SK-N-SH (cell line): ENCODE results near the gene SPATA20. TPM values are rescaled to one million over a fixed set of nuclear protein-coding genes. Genes with fewer than 3 reads are reported as not detected.

Experiments
- CTCF ChIA-PET: fragments of 300-600, 350-600 bp; formaldehyde crosslinking; extraction: SDS; loops from one replicate; lab custom pipeline; 2021; lab: Yijun Ruan, JAX
- POLR2A ChIA-PET: fragments of 350-600 bp; sonication (Branson Sonifier 250); formaldehyde crosslinking; extraction: SDS; loops from one replicate; lab custom pipeline; 2020; ENCODE audit warnings: antibody characterized with exemption, inconsistent platforms; lab: Yijun Ruan, JAX
- DNase-seq: peaks from one replicate; pipeline ENCODE4 v3.0.0; 2012
- H2AFZ ChIP-seq: fragments of 200-600 bp; sonication (generic); 2 replicates; pipeline ENCODE4 v1.8.1; 2016; ENCODE audit warnings: antibody characterized with exemption, mild to moderate bottlenecking, low read depth
- H3F3A ChIP-seq: fragments of 200-600 bp; sonication (generic); replicated peaks from 2 replicates; pipeline ENCODE3; 2016; ENCODE audit warnings: antibody characterized with exemption, mild to moderate bottlenecking; ENCODE audit not compliant: insufficient read depth
- H3K27ac ChIP-seq, 2 experiments: fragments of 200-500 bp in 1 of 2; fragments of 200-600 bp in 1 of 2; sonication (Bioruptor generic) in 1 of 2; sonication (generic), shearing (Covaris generic) in 1 of 2; 2 replicates each; pipeline versions ENCODE4 v1.5.1 to v1.6.1; 2014 to 2016; ENCODE audit warnings: low read depth in 2 of 2, inconsistent platforms in 1 of 2, low read length in 1 of 2, mild to moderate bottlenecking in 1 of 2, mixed read lengths in 1 of 2
- H3K27me3 ChIP-seq: fragments of 200-600 bp; sonication (generic), shearing (Covaris generic); 2 replicates; pipeline ENCODE4 v1.6.1; 2016; ENCODE audit warnings: mixed run types; ENCODE audit not compliant: insufficient read depth
- H3K36me3 ChIP-seq, 2 experiments: fragments of 200-500 bp in 1 of 2; fragments of 200-600 bp in 1 of 2; sonication (Bioruptor generic) in 1 of 2; sonication (generic) in 1 of 2; replicated peaks in 1 of 2; 2 replicates each; pipeline versions ENCODE3 to v1.5.1; 2014 to 2016; ENCODE audit warnings: low read length in 1 of 2, mild to moderate bottlenecking in 1 of 2; ENCODE audit not compliant: insufficient read depth in 2 of 2, control insufficient read depth in 1 of 2
- H3K4me1 ChIP-seq, 2 experiments: fragments of 200-500 bp in 1 of 2; fragments of 200-600 bp in 1 of 2; sonication (Bioruptor generic) in 1 of 2; sonication (generic), shearing (Covaris generic) in 1 of 2; 2 replicates each; pipeline versions ENCODE4 v1.5.1 to v1.6.1; 2014 to 2016; ENCODE audit warnings: low read depth in 1 of 2, low read length in 1 of 2, mixed run types in 1 of 2; ENCODE audit not compliant: insufficient read depth in 2 of 2, control insufficient read depth in 1 of 2
- H3K4me2 ChIP-seq: fragments of 200-600 bp; sonication (generic), shearing (Covaris generic); 2 replicates; pipeline ENCODE4 v1.6.1; 2017; ENCODE audit warnings: mixed run types
- H3K4me3 ChIP-seq, 2 experiments: fragments of 200-500 bp in 1 of 2; fragments of 200-600 bp in 1 of 2; sonication (Bioruptor generic) in 1 of 2; sonication (generic), shearing (Covaris generic) in 1 of 2; 2 replicates each; pipeline versions ENCODE4 v1.5.1 to v1.8.1; 2014 to 2016; ENCODE audit warnings: low read depth in 2 of 2, inconsistent platforms in 1 of 2, low read length in 1 of 2, mild to moderate bottlenecking in 1 of 2, mixed read lengths in 1 of 2, moderate library complexity in 1 of 2
- H3K79me2 ChIP-seq: fragments of 200-600 bp; sonication (generic); 2 replicates; pipeline ENCODE4 v1.8.1; 2017; ENCODE audit warnings: mild to moderate bottlenecking; ENCODE audit not compliant: insufficient read depth
- H3K9ac ChIP-seq: fragments of 200-600 bp; sonication (generic); 2 replicates; pipeline ENCODE4 v1.6.1; 2017; ENCODE audit warnings: mixed run types
- H3K9me2 ChIP-seq: fragments of 200-600 bp; sonication (generic); 2 replicates; pipeline ENCODE4 v1.6.1; 2017; ENCODE audit warnings: mixed run types
- H3K9me3 ChIP-seq: fragments of 200-600 bp; sonication (generic); 2 replicates; pipeline ENCODE4 v1.6.1; 2017; ENCODE audit warnings: mixed run types, mild to moderate bottlenecking, moderate library complexity
- H4K20me1 ChIP-seq: fragments of 200-600 bp; sonication (generic); 2 replicates; pipeline ENCODE4 v1.6.1; 2017; ENCODE audit warnings: mild to moderate bottlenecking, mixed run types; ENCODE audit not compliant: insufficient read depth
- CHD2 ChIP-seq: fragments of 150-350 bp; IDR thresholded peaks from 2 replicates; pipeline ENCODE4 v1.6.1; 2018; ENCODE audit warnings: low read length; ENCODE audit not compliant: partially characterized antibody
- EP300 ChIP-seq, 2 experiments: IDR thresholded peaks; 2 replicates each; pipeline versions ENCODE4 v1.4.0 to v1.6.1; 2012; ENCODE audit warnings: borderline replicate concordance in 1 of 2, low read depth in 1 of 2, low read length in 1 of 2
- FOXJ3 ChIP-seq: sonication (generic); formaldehyde crosslinking; IDR thresholded peaks from 2 replicates; pipeline ENCODE4 v1.5.1; 2020; ENCODE audit warnings: mild to moderate bottlenecking, missing genetic modification reagents
- FOXM1 ChIP-seq: IDR thresholded peaks from 2 replicates; pipeline ENCODE4 v1.4.0; 2012; ENCODE audit warnings: low read depth, mild to moderate bottlenecking
- MXI1 ChIP-seq: IDR thresholded peaks from 2 replicates; pipeline ENCODE4 v1.6.1; 2012; ENCODE audit warnings: mild to moderate bottlenecking, low read depth, low read length, improper control_type of control experiment
- POLR2AphosphoS5 ChIP-seq: IDR thresholded peaks from 2 replicates; pipeline ENCODE4 v1.6.1; 2012; ENCODE audit warnings: low read depth, low read length
- RAD21 ChIP-seq: IDR thresholded peaks from 2 replicates; pipeline ENCODE4 v1.6.1; 2012; ENCODE audit warnings: mild to moderate bottlenecking, low read length
- SIN3A ChIP-seq: IDR thresholded peaks from 2 replicates; pipeline ENCODE4 v1.6.1; 2012; ENCODE audit warnings: low read depth, mild to moderate bottlenecking, low read length, moderate library complexity, borderline replicate concordance
- TAF1 ChIP-seq: IDR thresholded peaks from 2 replicates; pipeline ENCODE4 v1.6.1; 2012; ENCODE audit warnings: low read depth, mild to moderate bottlenecking, low read length, moderate library complexity, borderline replicate concordance
- TCF12 ChIP-seq: IDR thresholded peaks from 2 replicates; pipeline ENCODE4 v1.4.0; 2012
- WGBS: methylation state at CpG from one replicate; pipeline ENCODE4 v1.1.6; 2017; ENCODE audit warnings: low lambda C conversion rate; 5-methylcytosine and 5-hydroxymethylcytosine counted together
- polyA plus RNA-seq, 3 experiments: library from polyadenylated mRNA; depleted of rRNA; stranded (reverse); fragments of >200 nt; gene quantifications; 2 replicates each; pipeline ENCODE4 v1.2.3, GENCODE V29; 2012
- TF ChIP-seq, protein P1 (sequence below): IDR thresholded peaks from 2 replicates; pipeline ENCODE4 v1.4.0; 2012; ENCODE audit warnings: low read depth
- TF ChIP-seq, protein P2 (sequence below): fragments of 150-350 bp; IDR thresholded peaks from 2 replicates; pipeline ENCODE4 v1.6.1; 2017; ENCODE audit warnings: antibody characterized with exemption, low read length, low read depth, borderline replicate concordance
- TF ChIP-seq, protein P3 (sequence below): IDR thresholded peaks from 2 replicates; pipeline ENCODE4 v1.4.0; 2012; ENCODE audit warnings: low read depth, borderline replicate concordance
- TF ChIP-seq, protein P4 (sequence below): IDR thresholded peaks from 2 replicates; pipeline ENCODE4 v1.4.0; 2012; ENCODE audit warnings: low read depth, borderline replicate concordance
- TF ChIP-seq, protein P5 (sequence below): fragments of 150-350 bp; IDR thresholded peaks from 2 replicates; pipeline ENCODE4 v1.6.1; 2016; ENCODE audit warnings: mild to moderate bottlenecking, low read depth, low read length

The SPATA20 gene
- polyA plus RNA-seq, 1 of the 3 experiments (the other 2 are of a cell fraction): 92.0 TPM

DNA sequence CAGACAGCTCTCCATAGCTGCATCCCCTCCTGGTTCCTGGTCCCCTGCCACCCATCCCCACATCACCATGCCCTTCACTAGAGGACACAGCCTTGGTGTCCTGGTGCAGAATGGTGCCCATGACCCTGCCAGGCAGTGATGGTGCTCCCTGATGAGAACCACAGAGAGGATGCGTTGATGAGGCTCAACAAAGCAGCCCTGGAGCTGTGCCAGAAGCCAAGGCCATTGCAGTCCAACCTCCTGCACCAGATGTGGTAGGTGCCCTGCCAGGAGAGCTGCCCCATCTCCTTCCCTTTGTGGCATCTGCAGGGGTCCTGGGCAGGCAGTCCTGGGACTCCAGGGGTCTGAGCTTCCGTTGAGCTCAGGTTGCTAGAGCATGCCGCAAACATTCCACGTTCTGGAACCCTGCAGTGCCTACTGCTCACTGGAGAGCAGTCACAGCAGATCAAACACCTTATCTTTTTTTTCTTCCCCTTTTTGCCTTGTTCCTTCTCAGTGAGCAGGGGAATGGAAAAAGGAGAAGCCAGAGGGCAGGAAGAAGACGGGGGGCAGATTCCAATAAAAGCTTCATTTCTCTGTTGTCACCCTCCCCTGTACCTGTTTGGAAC, 19.7 kb upstream of the SPATA20 start:
- Histone ChIP-seq H3K27me3 (peaks cover 17% of the 10 kb centered on the region; the same call in 1 of the 2 replicates), H3K4me1 (peaks cover 0 to 9% of the 10 kb centered on the region in 2 experiments; a peak in 1 of 4 replicates), H3K9me3 (no peaks in the 10 kb centered on the region), H3K4me3 (no peak overlapping the region), H3F3A (no peaks in the 10 kb centered on the region), H3K4me2 (no peak overlapping the region), H3K9me2 (no peaks in the 10 kb centered on the region), H2AFZ (no peak overlapping the region), H3K79me2 (no peaks in the 10 kb centered on the region), H3K27ac (no peak overlapping the region), H3K36me3 (no peaks in the 10 kb centered on the region), H4K20me1 (no peaks in the 10 kb centered on the region), H3K9ac (no peak overlapping the region)
- ChIA-PET CTCF (interaction anchor here (1.3 to 3.1 kb wide), 5 partner anchors 10 to 101 kb away, joined by 4 to 15 read pairs (median 7); no protein-coding TSS in a partner anchor), POLR2A (no interaction called here)
- DNase-seq: no peak
- no peak for TF ChIP-seq MXI1
- no peak for TF ChIP-seq SIN3A
- TF ChIP-seq RAD21: no peak
- no peak for TF ChIP-seq TCF12
- no peak for TF ChIP-seq EP300 (IDR thresholded peaks at IDR 0.05; ENCODE audit: borderline replicate concordance in 1 of 2, low read depth in 1 of 2, low read length in 1 of 2)
- TF ChIP-seq FOXM1: no peak
- TF ChIP-seq FOXJ3 (CRISPR knock-in tag): no peak
- WGBS: 79% methylated on average over 5 of the region's 5 CpGs

DNA sequence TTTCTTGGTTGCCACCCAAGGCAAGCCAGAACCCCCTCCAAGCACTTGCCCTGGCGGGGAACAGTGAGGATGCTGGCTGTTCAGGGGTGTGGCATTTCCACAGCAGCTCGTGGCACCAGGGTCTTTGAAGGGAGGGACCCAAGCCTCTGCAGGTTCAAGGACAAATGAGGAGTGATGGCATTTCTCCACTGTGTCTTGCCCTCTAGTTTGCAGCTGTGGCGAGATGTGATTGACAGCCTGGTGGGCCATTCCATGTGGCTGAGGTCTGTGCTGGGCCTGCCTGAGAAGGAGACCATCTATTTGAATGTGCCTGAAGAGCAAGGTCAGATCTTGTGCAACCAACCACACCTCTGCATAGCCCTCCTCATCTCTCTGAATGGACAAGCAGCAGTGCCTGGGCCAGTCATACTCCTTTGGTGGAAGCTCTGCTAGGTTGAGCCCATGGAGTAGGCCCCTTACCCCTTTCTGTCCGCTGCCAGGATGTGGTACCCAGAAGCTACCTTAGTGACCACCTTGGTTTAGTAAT, 19.0 kb upstream of the SPATA20 start:
- no peak overlapping the region for H3K4me3 ChIP-seq
- H3K9ac ChIP-seq: no peak overlapping the region
- no peaks in the 10 kb centered on the region for H3K36me3 ChIP-seq
- no peaks in the 10 kb centered on the region for H3K79me2 ChIP-seq
- 46% methylated on average over 3 of the region's 4 CpGs for WGBS
- H3K9me2 ChIP-seq: no peaks in the 10 kb centered on the region
- H3K27ac ChIP-seq: no peak overlapping the region
- H3K4me2 ChIP-seq: no peak overlapping the region
- H3K4me1 ChIP-seq: peaks cover 0 to 16% of the 10 kb centered on the region in 2 experiments; a peak in 1 of 4 replicates
- no peak overlapping the region for H2AFZ ChIP-seq
- TF ChIP-seq FOXJ3 (CRISPR knock-in tag): no peak
- TF ChIP-seq TAF1: no peak
- H3F3A ChIP-seq: no peaks in the 10 kb centered on the region
- no peaks in the 10 kb centered on the region for H4K20me1 ChIP-seq
- H3K9me3 ChIP-seq: no peaks in the 10 kb centered on the region
- peaks cover 25% of the 10 kb centered on the region; the same call in 1 of the 2 replicates for H3K27me3 ChIP-seq
- ChIA-PET POLR2A (no interaction called here), CTCF (interaction anchor here (1.3 to 3.1 kb wide), 5 partner anchors 11 to 100 kb away, joined by 4 to 15 read pairs (median 7); no protein-coding TSS in a partner anchor)
- no peak for DNase-seq

DNA sequence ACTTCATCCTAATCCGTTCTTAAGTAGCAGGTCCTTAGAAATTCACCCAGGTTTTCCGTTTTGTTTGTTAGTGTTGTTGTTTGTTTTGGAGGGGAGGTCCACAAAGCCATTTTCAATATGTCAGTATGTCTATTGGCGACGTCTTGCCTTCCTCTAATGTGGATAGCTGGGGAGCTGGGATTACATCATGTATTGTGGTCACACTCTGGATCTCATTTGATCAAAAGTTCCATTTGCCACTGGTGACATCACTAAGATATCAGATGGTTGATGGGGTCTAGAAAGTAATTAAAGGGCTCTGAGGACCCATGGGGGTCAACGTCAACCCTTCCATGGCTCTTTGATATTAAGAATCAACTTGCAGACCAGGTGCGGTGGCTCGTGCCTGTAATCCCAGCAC, 17.1 kb upstream of the SPATA20 start:
- peaks cover 28% of the 10 kb centered on the region; the same call in 1 of the 2 replicates for H3K27me3 ChIP-seq
- H4K20me1 ChIP-seq: no peaks in the 10 kb centered on the region
- TF ChIP-seq, protein P1, sequence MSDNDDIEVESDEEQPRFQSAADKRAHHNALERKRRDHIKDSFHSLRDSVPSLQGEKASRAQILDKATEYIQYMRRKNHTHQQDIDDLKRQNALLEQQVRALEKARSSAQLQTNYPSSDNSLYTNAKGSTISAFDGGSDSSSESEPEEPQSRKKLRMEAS: no peak
- no peak for TF ChIP-seq TAF1
- TF ChIP-seq POLR2AphosphoS5: no peak
- TF ChIP-seq CHD2: no peak
- TF ChIP-seq, protein P2, sequence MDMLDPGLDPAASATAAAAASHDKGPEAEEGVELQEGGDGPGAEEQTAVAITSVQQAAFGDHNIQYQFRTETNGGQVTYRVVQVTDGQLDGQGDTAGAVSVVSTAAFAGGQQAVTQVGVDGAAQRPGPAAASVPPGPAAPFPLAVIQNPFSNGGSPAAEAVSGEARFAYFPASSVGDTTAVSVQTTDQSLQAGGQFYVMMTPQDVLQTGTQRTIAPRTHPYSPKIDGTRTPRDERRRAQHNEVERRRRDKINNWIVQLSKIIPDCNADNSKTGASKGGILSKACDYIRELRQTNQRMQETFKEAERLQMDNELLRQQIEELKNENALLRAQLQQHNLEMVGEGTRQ: no peak
- TF ChIP-seq, protein P3, sequence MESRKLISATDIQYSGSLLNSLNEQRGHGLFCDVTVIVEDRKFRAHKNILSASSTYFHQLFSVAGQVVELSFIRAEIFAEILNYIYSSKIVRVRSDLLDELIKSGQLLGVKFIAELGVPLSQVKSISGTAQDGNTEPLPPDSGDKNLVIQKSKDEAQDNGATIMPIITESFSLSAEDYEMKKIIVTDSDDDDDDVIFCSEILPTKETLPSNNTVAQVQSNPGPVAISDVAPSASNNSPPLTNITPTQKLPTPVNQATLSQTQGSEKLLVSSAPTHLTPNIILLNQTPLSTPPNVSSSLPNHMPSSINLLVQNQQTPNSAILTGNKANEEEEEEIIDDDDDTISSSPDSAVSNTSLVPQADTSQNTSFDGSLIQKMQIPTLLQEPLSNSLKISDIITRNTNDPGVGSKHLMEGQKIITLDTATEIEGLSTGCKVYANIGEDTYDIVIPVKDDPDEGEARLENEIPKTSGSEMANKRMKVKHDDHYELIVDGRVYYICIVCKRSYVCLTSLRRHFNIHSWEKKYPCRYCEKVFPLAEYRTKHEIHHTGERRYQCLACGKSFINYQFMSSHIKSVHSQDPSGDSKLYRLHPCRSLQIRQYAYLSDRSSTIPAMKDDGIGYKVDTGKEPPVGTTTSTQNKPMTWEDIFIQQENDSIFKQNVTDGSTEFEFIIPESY: no peak
- no peak for TF ChIP-seq TCF12
- TF ChIP-seq, protein P4, sequence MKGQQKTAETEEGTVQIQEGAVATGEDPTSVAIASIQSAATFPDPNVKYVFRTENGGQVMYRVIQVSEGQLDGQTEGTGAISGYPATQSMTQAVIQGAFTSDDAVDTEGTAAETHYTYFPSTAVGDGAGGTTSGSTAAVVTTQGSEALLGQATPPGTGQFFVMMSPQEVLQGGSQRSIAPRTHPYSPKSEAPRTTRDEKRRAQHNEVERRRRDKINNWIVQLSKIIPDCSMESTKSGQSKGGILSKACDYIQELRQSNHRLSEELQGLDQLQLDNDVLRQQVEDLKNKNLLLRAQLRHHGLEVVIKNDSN: no peak
- TF ChIP-seq, protein P5, sequence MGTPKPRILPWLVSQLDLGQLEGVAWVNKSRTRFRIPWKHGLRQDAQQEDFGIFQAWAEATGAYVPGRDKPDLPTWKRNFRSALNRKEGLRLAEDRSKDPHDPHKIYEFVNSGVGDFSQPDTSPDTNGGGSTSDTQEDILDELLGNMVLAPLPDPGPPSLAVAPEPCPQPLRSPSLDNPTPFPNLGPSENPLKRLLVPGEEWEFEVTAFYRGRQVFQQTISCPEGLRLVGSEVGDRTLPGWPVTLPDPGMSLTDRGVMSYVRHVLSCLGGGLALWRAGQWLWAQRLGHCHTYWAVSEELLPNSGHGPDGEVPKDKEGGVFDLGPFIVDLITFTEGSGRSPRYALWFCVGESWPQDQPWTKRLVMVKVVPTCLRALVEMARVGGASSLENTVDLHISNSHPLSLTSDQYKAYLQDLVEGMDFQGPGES: no peak

More for the DNA sequence above, 17.1 kb upstream of the SPATA20 start:
- no peak overlapping the region for H3K9ac ChIP-seq
- H3K4me1 ChIP-seq: peaks cover 7 to 30% of the 10 kb centered on the region in 2 experiments; a peak in 3 of 4 replicates
- no peaks in the 10 kb centered on the region for H3F3A ChIP-seq
- no peaks in the 10 kb centered on the region for H3K79me2 ChIP-seq
- no peaks in the 10 kb centered on the region for H3K36me3 ChIP-seq
- no peak overlapping the region for H3K4me2 ChIP-seq
- H3K27ac ChIP-seq: no peak overlapping the region
- WGBS: 88% methylated on average over 7 of the region's 7 CpGs
- no peaks in the 10 kb centered on the region for H3K9me3 ChIP-seq
- ChIA-PET POLR2A (no interaction called here), CTCF (interaction anchor here (1.4 to 5.5 kb wide), 4 partner anchors 28 to 165 kb away, joined by 4 to 27 read pairs (median 10); partner anchors contain the start of gene RSAD1)
- no peak overlapping the region for H2AFZ ChIP-seq
- DNase-seq: no peak
- no peaks in the 10 kb centered on the region for H3K9me2 ChIP-seq
- no peak overlapping the region for H3K4me3 ChIP-seq
